GM12878 (cell line): ENCODE measurements around the gene CAMTA2.
A peak's percentile ranks its signal among the peaks of the same experiment; 100 is the strongest.

ENCODE experiments used
- CTCF ChIP-seq, 3 experiments: IDR thresholded peaks in 2 of 3; conservative IDR thresholded peaks in 1 of 3; 2 replicates each; pipeline ENCODE4 v1.5.1; 2011; ENCODE audit warnings: low read depth in 3 of 3, low read length in 3 of 3, mild to moderate bottlenecking in 3 of 3, control low read depth in 2 of 3, moderate library complexity in 2 of 3, inconsistent platforms in 1 of 3, mixed read lengths in 1 of 3; ENCODE audit not compliant: control insufficient read depth in 2 of 3, insufficient read depth in 1 of 3; ENCODE audit errors: extremely low read depth in 1 of 3
- MAX ChIP-seq: IDR thresholded peaks from 2 replicates; pipeline ENCODE4 v1.6.1; 2012; ENCODE audit warnings: low read depth, low read length, improper control_type of control experiment
- NFIC ChIP-seq: IDR thresholded peaks from 2 replicates; pipeline ENCODE4 v1.6.1; 2012; ENCODE audit warnings: low read depth, mild to moderate bottlenecking, inconsistent platforms, low read length, moderate library complexity
- NRF1 ChIP-seq: conservative IDR thresholded peaks from 2 replicates; pipeline ENCODE4 v1.6.1; 2011; ENCODE audit warnings: mild to moderate bottlenecking, low read depth, low read length, improper control_type of control experiment
- RAD21 ChIP-seq: IDR thresholded peaks from 2 replicates; pipeline ENCODE4 v1.6.1; 2011; ENCODE audit warnings: mild to moderate bottlenecking, low read depth, low read length, moderate library complexity; ENCODE audit not compliant: insufficient read depth
- SREBF2 ChIP-seq: IDR thresholded peaks from 2 replicates; pipeline ENCODE4 v1.6.1; 2012; ENCODE audit warnings: mild to moderate bottlenecking, low read length
- TCF12 ChIP-seq: IDR thresholded peaks from 2 replicates; pipeline ENCODE4 v1.6.1; 2011; ENCODE audit warnings: low read depth, mild to moderate bottlenecking, low read length
- ZNF24 ChIP-seq: fragments of 450-650 bp; IDR thresholded peaks from 2 replicates; pipeline ENCODE4 v1.6.1; 2017; ENCODE audit warnings: antibody characterized with exemption, mild to moderate bottlenecking

- peak; percentile 64; the same call in 1 of the 2 replicates for TF ChIP-seq TCF12
- TF ChIP-seq MAX = no peak
- no peak for TF ChIP-seq NRF1
- no peak for TF ChIP-seq CTCF (IDR thresholded peaks at IDR 0.05 in 2 of 3, conservative IDR thresholded peaks at IDR 0.05 in 1 of 3; ENCODE audit: control insufficient read depth in 2 of 3, extremely low read depth in 1 of 3, insufficient read depth in 1 of 3, low read depth in 3 of 3, low read length in 3 of 3)
- TF ChIP-seq ZNF24 = no peak
- no peak for TF ChIP-seq RAD21
- no peak for TF ChIP-seq NFIC
- TF ChIP-seq SREBF2 = no peak
Measured at GRCh38 chr17:4999430-5000093, 12.1 kb upstream of the CAMTA2 start.
